Measurements from ENCODE around the gene TRIM72.
"Not testable (repeated sequence)": the region's sequence is repeated elsewhere in the genome, so short reads cannot be mapped to it uniquely, and the experiment has no call there.

TRIM72 gene

GRCh38 chr16:31213877-31214707, at the start of gene TRIM72:
TSS of gene TRIM72 (plus strand) at chr16:31214119. CDS start at chr16:31214739, 620 bp downstream.
- DNase-seq, result no peak

- no peak for DNase-seq
These were observed 46.6 kb upstream of the TRIM72 start for GRCh38 chr16:31167315-31167714.

GRCh38 chr16:31168848-31169247, 45.1 kb upstream of the TRIM72 start:
- no peak for DNase-seq

- DNase-seq, result not testable (repeated sequence)
These were observed 43.9 kb upstream of the TRIM72 start for GRCh38 chr16:31170048-31170447.

GRCh38 chr16:31177136-31177535, 36.8 kb upstream of the TRIM72 start:
- DNase-seq, result no peak

GRCh38 chr16:31179219-31179746, 34.6 kb upstream of the TRIM72 start:
- no peak for DNase-seq

GRCh38 chr16:31179747-31180459, 34.0 kb upstream of the TRIM72 start, which contains the start of gene FUS:
TSS of gene FUS (plus strand) at chr16:31180139. CDS start at chr16:31180215, 76 bp downstream.
- no peak for DNase-seq

- no peak for DNase-seq
These were observed 32.7 kb upstream of the TRIM72 start for GRCh38 chr16:31181102-31181830.

- DNase-seq, result no peak
These were observed 31.5 kb upstream of the TRIM72 start for GRCh38 chr16:31182391-31182790.

GRCh38 chr16:31183432-31184428, 30.2 kb upstream of the TRIM72 start:
- DNase-seq, result no peak

- DNase-seq, result no peak
These were observed 29.0 kb upstream of the TRIM72 start for GRCh38 chr16:31184888-31185287.

- no peak for DNase-seq
These were observed 28.6 kb upstream of the TRIM72 start for GRCh38 chr16:31185339-31185738.

- DNase-seq, result no peak
These were observed 27.7 kb upstream of the TRIM72 start for GRCh38 chr16:31186176-31186575.

- DNase-seq, result no peak
These were observed 26.8 kb upstream of the TRIM72 start for GRCh38 chr16:31186930-31187807.

- no peak for DNase-seq
These were observed 26.1 kb upstream of the TRIM72 start for GRCh38 chr16:31187808-31188189.

GRCh38 chr16:31188450-31189411, 25.2 kb upstream of the TRIM72 start:
- DNase-seq, result no peak

GRCh38 chr16:31189412-31189778, 24.5 kb upstream of the TRIM72 start:
- DNase-seq, result no peak

GRCh38 chr16:31190061-31190460, 23.9 kb upstream of the TRIM72 start:
- DNase-seq, result no peak

- no peak for DNase-seq
These were observed 23.0 kb upstream of the TRIM72 start for GRCh38 chr16:31190818-31191444.

Measured in DMS 273 treated with DMSO at 0.1 percent for 48 hours (cell line).